HEK293 (cell line): Measurements from ENCODE around the gene ZNF292.
A peak's percentile ranks its signal among the peaks of the same experiment; 100 is the strongest.

Experiments used
- CTCF ChIA-PET: fragments of 350-600 bp; formaldehyde crosslinking; extraction: SDS; loops from one replicate; lab custom pipeline; 2021; ENCODE audit warnings: antibody characterized with exemption; lab: Yijun Ruan, JAX
- POLR2A ChIA-PET: fragments of 300-600 bp; formaldehyde crosslinking; extraction: SDS; loops from one replicate; lab custom pipeline; 2020; ENCODE audit warnings: antibody characterized with exemption, inconsistent platforms; lab: Yijun Ruan, JAX
- H3K27ac ChIP-seq: fragments of 200-500 bp; sonication (Bioruptor generic); 2 replicates; pipeline ENCODE4 v1.5.1; 2014; ENCODE audit warnings: low read depth, low read length, control low read depth, inconsistent platforms; ENCODE audit errors: extremely low read depth
- H3K36me3 ChIP-seq, 2 experiments: fragments of 200-500 bp in 1 of 2; sonication (Bioruptor generic) in 1 of 2; 1 replicate in 1 of 2; 2 replicates in 1 of 2; pipeline ENCODE4 v1.5.1; 2014 to 2017; ENCODE audit warnings: inconsistent platforms in 2 of 2, low read length in 2 of 2; ENCODE audit not compliant: control insufficient read depth in 2 of 2, insufficient read depth in 1 of 2
- H3K4me1 ChIP-seq: fragments of 200-500 bp; sonication (Bioruptor generic); 2 replicates; pipeline ENCODE4 v1.5.1; 2014; ENCODE audit warnings: mild to moderate bottlenecking, low read length, inconsistent platforms; ENCODE audit not compliant: control insufficient read depth, insufficient read depth
- H3K4me3 ChIP-seq: 2 replicates; pipeline ENCODE4 v1.5.1; 2011; ENCODE audit warnings: low read depth, mild to moderate bottlenecking, control low read depth, low read length, moderate library complexity
- H3K9me3 ChIP-seq: fragments of 200-500 bp; sonication (Bioruptor generic); 2 replicates; pipeline ENCODE4 v1.5.1; 2014; ENCODE audit warnings: low read depth, low read length, inconsistent platforms; ENCODE audit not compliant: control insufficient read depth, insufficient read depth
- KLF10 ChIP-seq: fragments of 450-650 bp; IDR thresholded peaks from 2 replicates; pipeline ENCODE4 v1.5.1; 2018; ENCODE audit warnings: missing biosample characterization, mild to moderate bottlenecking, missing genetic modification characterization
- MYNN ChIP-seq: fragments of 450-650 bp; formaldehyde crosslinking; IDR thresholded peaks from 2 replicates; pipeline ENCODE4 v1.5.1; 2016; ENCODE audit warnings: missing biosample characterization, missing genetic modification characterization, borderline replicate concordance
- YY1 ChIP-seq: fragments of 450-650 bp; formaldehyde crosslinking; IDR thresholded peaks from 2 replicates; pipeline ENCODE4 v1.5.1; 2018; ENCODE audit warnings: missing biosample characterization, missing genetic modification characterization
- ZNF121 ChIP-seq: fragments of 450-650 bp; formaldehyde crosslinking; IDR thresholded peaks from 2 replicates; pipeline ENCODE4 v1.5.1; 2016; ENCODE audit warnings: missing biosample characterization, missing genetic modification characterization
- ZNF169 ChIP-seq: fragments of 450-650 bp; formaldehyde crosslinking; IDR thresholded peaks from 2 replicates; pipeline ENCODE4 v1.5.1; 2016; ENCODE audit warnings: missing biosample characterization, missing genetic modification characterization
- ZNF19 ChIP-seq: fragments of 450-650 bp; formaldehyde crosslinking; IDR thresholded peaks from 2 replicates; pipeline ENCODE4; 2016; ENCODE audit warnings: missing biosample characterization, missing genetic modification characterization, low read depth
- ZNF266 ChIP-seq: fragments of 450-650 bp; formaldehyde crosslinking; IDR thresholded peaks from 2 replicates; pipeline ENCODE4 v1.5.1; 2016; ENCODE audit warnings: missing biosample characterization, missing genetic modification characterization, low read depth
- ZNF292 ChIP-seq: fragments of 450-650 bp; formaldehyde crosslinking; IDR thresholded peaks from 2 replicates; pipeline ENCODE4 v1.5.1; 2016; ENCODE audit warnings: low read depth, missing biosample characterization, missing genetic modification characterization, borderline replicate concordance
- ZNF394 ChIP-seq: fragments of 450-650 bp; formaldehyde crosslinking; IDR thresholded peaks from 2 replicates; pipeline ENCODE4 v1.5.1; 2016; ENCODE audit warnings: missing biosample characterization, missing genetic modification characterization, mild to moderate bottlenecking, moderate library complexity, borderline replicate concordance
- ZNF426 ChIP-seq: fragments of 450-650 bp; formaldehyde crosslinking; IDR thresholded peaks from 2 replicates; pipeline ENCODE4 v1.5.1; 2017; ENCODE audit warnings: missing biosample characterization, missing genetic modification characterization, mild to moderate bottlenecking, inconsistent platforms, moderate library complexity
- ZNF433 ChIP-seq: fragments of 450-650 bp; formaldehyde crosslinking; IDR thresholded peaks from 2 replicates; pipeline ENCODE4 v1.5.1; 2016; ENCODE audit warnings: missing biosample characterization, missing genetic modification characterization, low read depth
- ZNF555 ChIP-seq: fragments of 450-650 bp; formaldehyde crosslinking; conservative IDR thresholded peaks from 2 replicates; pipeline ENCODE4 v1.5.1; 2017; ENCODE audit warnings: missing biosample characterization, mild to moderate bottlenecking, missing genetic modification characterization, inconsistent platforms
- ZNF623 ChIP-seq: fragments of 450-650 bp; formaldehyde crosslinking; IDR thresholded peaks from 2 replicates; pipeline ENCODE4 v1.5.1; 2016; ENCODE audit warnings: missing biosample characterization, missing genetic modification characterization
- ZNF654 ChIP-seq: fragments of 450-650 bp; formaldehyde crosslinking; IDR thresholded peaks from 2 replicates; pipeline ENCODE4 v1.5.1; 2016; ENCODE audit warnings: low read depth, missing biosample characterization, missing genetic modification characterization
- ZNF707 ChIP-seq: fragments of 450-650 bp; formaldehyde crosslinking; IDR thresholded peaks from 2 replicates; pipeline ENCODE4 v1.5.1; 2016; ENCODE audit warnings: missing biosample characterization, missing genetic modification characterization
- ZNF785 ChIP-seq: fragments of 450-650 bp; formaldehyde crosslinking; IDR thresholded peaks from 2 replicates; pipeline ENCODE4 v1.5.1; 2016; ENCODE audit warnings: missing biosample characterization, missing genetic modification characterization
- ZNF791 ChIP-seq: fragments of 450-650 bp; formaldehyde crosslinking; IDR thresholded peaks from 2 replicates; pipeline ENCODE4 v1.5.1; 2016; ENCODE audit warnings: missing biosample characterization, missing genetic modification characterization
- TF ChIP-seq, protein P1 (sequence below): fragments of 450-650 bp; formaldehyde crosslinking; conservative IDR thresholded peaks from 2 replicates; pipeline ENCODE4 v1.5.1; 2016; ENCODE audit warnings: low read depth, missing biosample characterization, missing genetic modification characterization
- TF ChIP-seq, protein P2 (sequence below): fragments of 450-650 bp; formaldehyde crosslinking; IDR thresholded peaks from 2 replicates; pipeline ENCODE4 v1.5.1; 2016; ENCODE audit warnings: missing biosample characterization, missing genetic modification characterization, low read depth

The ZNF292 gene

DNA sequence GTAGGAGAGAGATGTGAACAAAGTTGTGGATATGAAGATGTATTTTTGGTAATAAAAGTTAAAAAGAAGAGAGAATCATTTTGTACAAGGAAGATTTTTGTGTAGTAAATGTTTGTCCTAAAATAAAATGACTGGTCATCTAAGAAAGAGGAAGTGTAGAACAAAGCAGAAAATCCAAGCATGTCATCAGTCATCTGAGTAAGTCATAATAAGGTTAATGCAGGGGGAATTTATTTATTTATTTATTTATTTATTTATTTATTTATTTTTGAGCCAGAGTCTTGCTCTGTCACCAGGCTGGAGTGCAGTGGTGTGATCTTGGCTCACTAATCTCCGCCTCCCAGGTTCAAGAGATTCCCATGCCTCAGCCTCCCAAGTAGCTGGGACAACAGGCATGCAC lies 44.7 kb upstream of the ZNF292 start (continued):
- TF ChIP-seq, protein P1, sequence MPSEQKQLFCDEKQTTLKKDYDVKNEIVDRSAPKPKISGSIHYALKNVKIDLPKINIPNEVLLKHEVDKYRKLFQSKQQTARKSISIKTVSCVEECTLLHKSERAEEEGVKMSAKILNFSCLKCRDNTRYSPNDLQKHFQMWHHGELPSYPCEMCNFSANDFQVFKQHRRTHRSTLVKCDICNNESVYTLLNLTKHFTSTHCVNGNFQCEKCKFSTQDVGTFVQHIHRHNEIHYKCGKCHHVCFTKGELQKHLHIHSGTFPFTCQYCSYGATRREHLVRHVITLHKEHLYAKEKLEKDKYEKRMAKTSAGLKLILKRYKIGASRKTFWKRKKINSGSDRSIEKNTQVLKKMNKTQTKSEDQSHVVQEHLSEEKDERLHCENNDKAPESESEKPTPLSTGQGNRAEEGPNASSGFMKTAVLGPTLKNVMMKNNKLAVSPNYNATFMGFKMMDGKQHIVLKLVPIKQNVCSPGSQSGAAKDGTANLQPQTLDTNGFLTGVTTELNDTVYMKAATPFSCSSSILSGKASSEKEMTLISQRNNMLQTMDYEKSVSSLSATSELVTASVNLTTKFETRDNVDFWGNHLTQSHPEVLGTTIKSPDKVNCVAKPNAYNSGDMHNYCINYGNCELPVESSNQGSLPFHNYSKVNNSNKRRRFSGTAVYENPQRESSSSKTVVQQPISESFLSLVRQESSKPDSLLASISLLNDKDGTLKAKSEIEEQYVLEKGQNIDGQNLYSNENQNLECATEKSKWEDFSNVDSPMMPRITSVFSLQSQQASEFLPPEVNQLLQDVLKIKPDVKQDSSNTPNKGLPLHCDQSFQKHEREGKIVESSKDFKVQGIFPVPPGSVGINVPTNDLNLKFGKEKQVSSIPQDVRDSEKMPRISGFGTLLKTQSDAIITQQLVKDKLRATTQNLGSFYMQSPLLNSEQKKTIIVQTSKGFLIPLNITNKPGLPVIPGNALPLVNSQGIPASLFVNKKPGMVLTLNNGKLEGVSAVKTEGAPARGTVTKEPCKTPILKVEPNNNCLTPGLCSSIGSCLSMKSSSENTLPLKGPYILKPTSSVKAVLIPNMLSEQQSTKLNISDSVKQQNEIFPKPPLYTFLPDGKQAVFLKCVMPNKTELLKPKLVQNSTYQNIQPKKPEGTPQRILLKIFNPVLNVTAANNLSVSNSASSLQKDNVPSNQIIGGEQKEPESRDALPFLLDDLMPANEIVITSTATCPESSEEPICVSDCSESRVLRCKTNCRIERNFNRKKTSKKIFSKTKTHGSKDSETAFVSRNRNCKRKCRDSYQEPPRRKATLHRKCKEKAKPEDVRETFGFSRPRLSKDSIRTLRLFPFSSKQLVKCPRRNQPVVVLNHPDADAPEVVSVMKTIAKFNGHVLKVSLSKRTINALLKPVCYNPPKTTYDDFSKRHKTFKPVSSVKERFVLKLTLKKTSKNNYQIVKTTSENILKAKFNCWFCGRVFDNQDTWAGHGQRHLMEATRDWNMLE, result peak; percentile 78
- TF ChIP-seq ZNF121 (tag by site-specific recombination) (no peak), ZNF19 (tag by site-specific recombination) (0 out of 2 replicates have a peak, but pooled peaks have one; percentile 15), ZNF266 (peak; percentile 72; the same call in 1 of the 2 replicates), ZNF555 (tag by site-specific recombination) (peak; percentile 69), YY1 (tag by site-specific recombination) (no peak), ZNF394 (tag by site-specific recombination) (peak; percentile 89), ZNF623 (tag by site-specific recombination) (peak; percentile 53), ZNF654 (tag by site-specific recombination) (peak; percentile 34), ZNF707 (no peak), ZNF785 (tag by site-specific recombination) (no peak), MYNN (tag by site-specific recombination) (no peak), ZNF791 (tag by site-specific recombination) (peak; percentile 54; the same call in 1 of the 2 replicates), KLF10 (tag by site-specific recombination) (no peak), ZNF292 (0 out of 2 replicates have a peak, but pooled peaks have one; percentile 34), ZNF169 (tag by site-specific recombination) (no peak), ZNF426 (tag by site-specific recombination) (peak; percentile 73)
- TF ChIP-seq, all 188 proteins: peak for 22

DNA sequence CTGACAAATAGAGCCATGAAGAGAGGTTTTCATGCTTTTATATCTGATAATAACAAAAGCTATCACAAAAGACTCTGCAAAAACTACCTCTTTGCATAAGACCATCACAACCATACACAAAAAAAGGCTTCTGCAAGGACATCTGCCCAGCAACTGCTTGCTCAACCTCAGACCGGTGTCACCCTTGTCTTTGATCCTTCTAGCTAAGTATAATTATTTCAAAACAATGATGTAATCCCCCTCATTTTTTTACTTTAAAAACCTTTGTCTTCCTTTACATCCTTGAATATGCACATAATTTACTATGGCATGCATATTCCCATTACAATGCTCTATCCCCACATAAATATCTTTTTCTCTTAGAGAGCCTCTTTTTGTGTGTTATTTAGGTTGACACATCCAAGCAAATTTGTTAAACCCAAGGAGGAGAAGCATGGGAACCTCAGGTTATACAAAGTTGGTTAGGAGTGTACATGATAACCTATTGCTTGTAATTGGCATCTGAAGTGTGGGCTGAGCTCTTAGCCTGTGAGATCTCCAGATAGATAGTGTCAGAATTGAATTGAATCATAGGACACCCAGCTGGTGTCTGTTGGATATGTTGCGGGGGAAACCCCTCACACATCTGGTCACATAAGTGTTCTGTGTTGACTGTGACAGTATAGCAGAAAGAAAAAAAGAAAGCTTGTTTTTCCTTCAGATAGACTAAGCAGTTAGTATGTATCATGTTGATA lies 39.8 kb upstream of the ZNF292 start:
- Histone ChIP-seq H3K4me3 (no peak overlapping the region), H3K27ac (no peak overlapping the region), H3K36me3 (no peaks in the 10 kb centered on the region), H3K9me3 (no peaks in the 10 kb centered on the region), H3K4me1 (no peaks in the 10 kb centered on the region)
- ChIA-PET POLR2A (no interaction called here), CTCF (interaction anchor here (0.7 to 1.5 kb wide), 5 partner anchors 24 to 813 kb away, joined by 3 to 6 read pairs (median 3); no protein-coding TSS in a partner anchor)
- TF ChIP-seq ZNF433 (tag by site-specific recombination), result no peak
- TF ChIP-seq, protein P2, sequence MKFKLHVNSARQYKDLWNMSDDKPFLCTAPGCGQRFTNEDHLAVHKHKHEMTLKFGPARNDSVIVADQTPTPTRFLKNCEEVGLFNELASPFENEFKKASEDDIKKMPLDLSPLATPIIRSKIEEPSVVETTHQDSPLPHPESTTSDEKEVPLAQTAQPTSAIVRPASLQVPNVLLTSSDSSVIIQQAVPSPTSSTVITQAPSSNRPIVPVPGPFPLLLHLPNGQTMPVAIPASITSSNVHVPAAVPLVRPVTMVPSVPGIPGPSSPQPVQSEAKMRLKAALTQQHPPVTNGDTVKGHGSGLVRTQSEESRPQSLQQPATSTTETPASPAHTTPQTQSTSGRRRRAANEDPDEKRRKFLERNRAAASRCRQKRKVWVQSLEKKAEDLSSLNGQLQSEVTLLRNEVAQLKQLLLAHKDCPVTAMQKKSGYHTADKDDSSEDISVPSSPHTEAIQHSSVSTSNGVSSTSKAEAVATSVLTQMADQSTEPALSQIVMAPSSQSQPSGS (tag by site-specific recombination), result peak; percentile 62; the same call in 1 of the 2 replicates
